ENCODE results near the gene ALDH7A1.

Gene ALDH7A1

DNA sequence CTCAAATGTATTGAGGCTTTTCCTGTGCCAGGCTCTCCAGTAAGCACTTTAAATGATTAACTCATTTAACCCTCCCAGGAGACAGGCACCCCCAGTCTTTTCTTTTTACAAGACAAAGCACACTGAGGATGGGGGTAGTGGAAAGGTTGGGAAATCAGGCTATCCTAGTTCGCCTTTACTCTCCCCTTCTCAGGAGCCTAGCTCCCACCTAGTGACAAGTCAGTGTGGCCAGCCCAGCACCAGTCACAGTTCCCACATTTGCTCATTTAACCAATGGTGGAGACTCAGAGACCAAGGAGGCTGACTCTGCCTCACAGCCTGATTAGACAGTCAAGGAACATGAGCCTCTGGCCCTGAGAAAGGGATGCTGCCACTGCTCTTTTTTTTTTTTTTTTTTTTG, 3.5 kb downstream of the ALDH7A1 start:
- TF ChIP-seq, protein P1, sequence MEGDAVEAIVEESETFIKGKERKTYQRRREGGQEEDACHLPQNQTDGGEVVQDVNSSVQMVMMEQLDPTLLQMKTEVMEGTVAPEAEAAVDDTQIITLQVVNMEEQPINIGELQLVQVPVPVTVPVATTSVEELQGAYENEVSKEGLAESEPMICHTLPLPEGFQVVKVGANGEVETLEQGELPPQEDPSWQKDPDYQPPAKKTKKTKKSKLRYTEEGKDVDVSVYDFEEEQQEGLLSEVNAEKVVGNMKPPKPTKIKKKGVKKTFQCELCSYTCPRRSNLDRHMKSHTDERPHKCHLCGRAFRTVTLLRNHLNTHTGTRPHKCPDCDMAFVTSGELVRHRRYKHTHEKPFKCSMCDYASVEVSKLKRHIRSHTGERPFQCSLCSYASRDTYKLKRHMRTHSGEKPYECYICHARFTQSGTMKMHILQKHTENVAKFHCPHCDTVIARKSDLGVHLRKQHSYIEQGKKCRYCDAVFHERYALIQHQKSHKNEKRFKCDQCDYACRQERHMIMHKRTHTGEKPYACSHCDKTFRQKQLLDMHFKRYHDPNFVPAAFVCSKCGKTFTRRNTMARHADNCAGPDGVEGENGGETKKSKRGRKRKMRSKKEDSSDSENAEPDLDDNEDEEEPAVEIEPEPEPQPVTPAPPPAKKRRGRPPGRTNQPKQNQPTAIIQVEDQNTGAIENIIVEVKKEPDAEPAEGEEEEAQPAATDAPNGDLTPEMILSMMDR (IDR thresholded peaks at IDR 0.05; ENCODE audit: low read length), result no peak
- TF ChIP-seq EZH2 (IDR thresholded peaks at IDR 0.05; ENCODE audit: borderline replicate concordance, low read length), result no peak
- H4K20me1 ChIP-seq (ENCODE audit: insufficient read depth, low read length), result no peaks in the 10 kb centered on the region
- no peak overlapping the region for H3K4me2 ChIP-seq (ENCODE audit: low read length)
- no peaks in the 10 kb centered on the region for H3F3A ChIP-seq (ENCODE audit: insufficient read depth, low read length)
- H3K36me3 ChIP-seq (ENCODE audit: insufficient read depth, low read length), result no peaks in the 10 kb centered on the region
- H3K27ac ChIP-seq (ENCODE audit: low read depth, low read length, poor library complexity, severe bottlenecking), result no peak overlapping the region
- H3K4me3 ChIP-seq (ENCODE audit: low read depth, low read length, poor library complexity, severe bottlenecking), result no peak overlapping the region
- no peak overlapping the region for H3K9ac ChIP-seq (ENCODE audit: low read length)
- no peaks in the 10 kb centered on the region for H3K9me3 ChIP-seq (ENCODE audit: low read length)
- no peak overlapping the region for H2AFZ ChIP-seq (ENCODE audit: low read length)
- no peaks in the 10 kb centered on the region for H3K4me1 ChIP-seq (ENCODE audit: insufficient read depth, low read length, severe bottlenecking)
- no peaks in the 10 kb centered on the region; the same call in 1 of the 2 replicates for H3K27me3 ChIP-seq (ENCODE audit: insufficient read depth, low read length)
- H3K9me2 ChIP-seq (ENCODE audit: low read depth, low read length), result no peaks in the 10 kb centered on the region
- no peaks in the 10 kb centered on the region for H3K79me2 ChIP-seq (ENCODE audit: insufficient read depth, low read length)

DNA sequence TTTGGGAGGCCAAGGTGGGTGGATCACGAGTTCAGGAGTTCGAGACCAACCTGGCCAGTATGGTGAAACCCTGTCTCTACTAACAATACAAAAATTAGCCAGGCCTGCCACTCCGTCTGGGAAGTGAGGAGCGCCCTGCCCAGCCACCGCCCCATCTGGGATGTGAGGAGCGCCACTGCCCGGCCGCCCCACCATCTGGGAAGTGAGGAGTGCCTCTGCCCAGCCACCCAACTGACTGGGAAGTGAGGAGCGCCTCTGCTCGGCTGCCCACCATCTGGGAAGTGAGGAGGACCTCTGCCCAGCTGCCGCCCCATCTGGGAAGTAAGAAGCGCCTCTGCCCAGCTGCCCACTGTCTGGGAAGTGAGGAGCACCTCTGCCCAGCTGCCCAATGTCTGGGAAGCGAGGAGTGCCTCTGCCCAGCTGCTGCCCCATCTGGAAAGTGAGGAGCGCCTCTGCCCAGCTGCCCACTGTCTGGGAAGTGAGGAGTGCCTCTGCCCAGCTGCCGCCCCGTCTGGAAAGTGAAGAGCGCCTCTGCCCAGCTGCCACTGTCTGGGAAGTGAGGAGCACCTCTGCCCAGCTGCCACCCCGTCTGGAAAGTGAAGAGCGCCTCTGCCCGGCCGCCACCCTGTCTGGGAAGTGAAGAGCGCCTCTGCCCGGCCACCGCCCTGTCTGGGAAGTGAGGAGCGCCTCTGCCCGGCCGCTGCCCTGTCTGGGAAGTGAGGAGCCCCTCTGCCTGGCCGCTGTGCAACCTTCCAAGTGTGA, 5.3 kb downstream of the ALDH7A1 start:
- no peaks in the 10 kb centered on the region for H4K20me1 ChIP-seq (ENCODE audit: insufficient read depth, low read length)
- H3K4me2 ChIP-seq (ENCODE audit: low read length), result no peak overlapping the region
- H3K9me2 ChIP-seq (ENCODE audit: low read depth, low read length), result no peaks in the 10 kb centered on the region
- H3K9ac ChIP-seq (ENCODE audit: low read length), result no peak overlapping the region
- H3K27me3 ChIP-seq (ENCODE audit: insufficient read depth, low read length), result no peaks in the 10 kb centered on the region; the same call in 1 of the 2 replicates
- TF ChIP-seq, protein P1 (IDR thresholded peaks at IDR 0.05; ENCODE audit: low read length), result no peak
- no peak for TF ChIP-seq EZH2 (IDR thresholded peaks at IDR 0.05; ENCODE audit: borderline replicate concordance, low read length)
- H3K79me2 ChIP-seq (ENCODE audit: insufficient read depth, low read length), result no peaks in the 10 kb centered on the region
- H3K4me1 ChIP-seq (ENCODE audit: insufficient read depth, low read length, severe bottlenecking), result no peaks in the 10 kb centered on the region
- no peaks in the 10 kb centered on the region for H3K9me3 ChIP-seq (ENCODE audit: low read length)
- no peak overlapping the region for H2AFZ ChIP-seq (ENCODE audit: low read length)
- no peaks in the 10 kb centered on the region for H3K36me3 ChIP-seq (ENCODE audit: insufficient read depth, low read length)
- H3K27ac ChIP-seq (ENCODE audit: low read depth, low read length, poor library complexity, severe bottlenecking), result no peak overlapping the region
- no peaks in the 10 kb centered on the region for H3F3A ChIP-seq (ENCODE audit: insufficient read depth, low read length)
- no peak overlapping the region for H3K4me3 ChIP-seq (ENCODE audit: low read depth, low read length, poor library complexity, severe bottlenecking)

DNA sequence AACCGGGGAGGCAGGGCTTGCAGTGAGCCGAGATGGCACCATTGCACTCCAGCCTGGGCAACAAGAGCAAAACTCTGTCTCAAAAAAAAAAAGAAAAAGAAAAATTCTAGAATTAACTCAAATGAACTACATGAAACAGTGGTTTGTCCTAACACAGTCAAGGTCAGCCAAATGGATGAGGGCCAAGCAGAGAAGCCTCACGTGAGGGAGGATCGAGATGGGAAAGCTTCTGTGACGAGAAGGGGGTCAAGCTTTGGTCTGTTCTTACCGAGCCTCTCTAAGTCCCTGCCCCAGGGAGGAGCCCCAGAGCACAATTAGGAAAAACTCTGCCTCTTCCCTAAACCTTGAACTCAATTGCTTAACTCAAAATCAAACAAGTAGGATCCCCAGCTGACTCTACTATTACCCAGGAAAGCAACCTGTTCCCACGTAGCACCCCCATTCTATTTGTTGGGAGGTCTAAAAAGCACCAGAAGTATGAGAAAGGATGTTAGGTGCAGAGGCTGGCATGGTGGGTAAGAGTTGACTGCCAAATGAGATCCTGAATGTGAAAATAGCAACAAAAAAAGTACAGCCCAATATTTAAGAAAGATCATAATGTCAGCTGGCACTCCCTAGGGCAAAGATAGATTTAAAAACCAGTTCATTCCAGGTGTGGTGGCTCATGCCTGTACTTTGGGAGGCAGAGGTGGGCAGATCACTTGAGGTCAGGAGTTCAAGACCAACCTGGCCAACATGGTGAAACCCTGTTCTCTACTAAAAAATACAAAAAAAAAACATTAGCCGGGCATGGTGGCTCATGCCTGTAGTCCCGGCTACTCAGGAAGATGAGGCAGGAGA, 7.2 kb downstream of the ALDH7A1 start:
- H3K4me3 ChIP-seq (ENCODE audit: low read depth, low read length, poor library complexity, severe bottlenecking), result no peak overlapping the region

More for the DNA sequence above, 7.2 kb downstream of the ALDH7A1 start:
- Histone ChIP-seq H3K4me2 (ENCODE audit: low read length) (no peak overlapping the region), H3K4me1 (ENCODE audit: insufficient read depth, low read length, severe bottlenecking) (no peaks in the 10 kb centered on the region), H3K79me2 (ENCODE audit: insufficient read depth, low read length) (no peaks in the 10 kb centered on the region), H3K9ac (ENCODE audit: low read length) (no peak overlapping the region), H3K9me3 (ENCODE audit: low read length) (no peaks in the 10 kb centered on the region), H3K27ac (ENCODE audit: low read depth, low read length, poor library complexity, severe bottlenecking) (no peak overlapping the region), H3F3A (ENCODE audit: insufficient read depth, low read length) (no peaks in the 10 kb centered on the region), H4K20me1 (ENCODE audit: insufficient read depth, low read length) (no peaks in the 10 kb centered on the region), H3K27me3 (ENCODE audit: insufficient read depth, low read length) (no peaks in the 10 kb centered on the region; the same call in 1 of the 2 replicates), H3K9me2 (ENCODE audit: low read depth, low read length) (no peaks in the 10 kb centered on the region), H2AFZ (ENCODE audit: low read length) (no peak overlapping the region), H3K36me3 (ENCODE audit: insufficient read depth, low read length) (no peaks in the 10 kb centered on the region)
- TF ChIP-seq, protein P1 (IDR thresholded peaks at IDR 0.05; ENCODE audit: low read length), result no peak
- TF ChIP-seq EZH2 (IDR thresholded peaks at IDR 0.05; ENCODE audit: borderline replicate concordance, low read length), result no peak

All from OCI-LY1 (cell line).